Activated naive CD8-positive, alpha-beta T cell (primary cell): ENCODE measurements around the gene PCNX1.
"Not testable (repeated sequence)": the region's sequence is repeated elsewhere in the genome, so short reads cannot be mapped to it uniquely, and the experiment has no call there.

ENCODE experiments used
- H3K27ac Mint-ChIP-seq: one replicate; pipeline ENCODE4 v1.8.0; 2021; ENCODE audit warnings: mixed read lengths
- H3K27me3 Mint-ChIP-seq: one replicate; pipeline ENCODE4 v1.8.0; 2021; ENCODE audit warnings: mixed read lengths
- H3K36me3 Mint-ChIP-seq: one replicate; pipeline ENCODE4 v1.8.0; 2021; ENCODE audit warnings: mixed read lengths
- H3K4me1 Mint-ChIP-seq: one replicate; pipeline ENCODE4 v1.8.0; 2021; ENCODE audit warnings: low read depth, mixed read lengths
- H3K4me3 Mint-ChIP-seq: one replicate; pipeline ENCODE4 v1.8.0; 2021; ENCODE audit warnings: mild to moderate bottlenecking, mixed read lengths
- H3K9me3 Mint-ChIP-seq: one replicate; pipeline ENCODE4 v1.8.0; 2021; ENCODE audit warnings: low read depth, mixed read lengths

PCNX1 gene

GRCh38 chr14:71063351-71063750 is 156.1 kb downstream of the PCNX1 start:
- Mint-ChIP-seq H3K4me3 (no peak overlapping the region), H3K27ac (no peak overlapping the region), H3K36me3 (peaks cover 49% of the 10 kb centered on the region), H3K27me3 (no peaks in the 10 kb centered on the region), H3K9me3 (no peaks in the 10 kb centered on the region), H3K4me1 (peaks cover 12% of the 10 kb centered on the region)

GRCh38 chr14:71064747-71065146 is 157.5 kb downstream of the PCNX1 start:
- not testable (repeated sequence) for H3K4me3 Mint-ChIP-seq, H3K27me3 Mint-ChIP-seq, H3K27ac Mint-ChIP-seq, H3K9me3 Mint-ChIP-seq
- peaks cover 14% of the 10 kb centered on the region for H3K4me1 Mint-ChIP-seq
- peaks cover 48% of the 10 kb centered on the region for H3K36me3 Mint-ChIP-seq

GRCh38 chr14:71070169-71070568 is 162.9 kb downstream of the PCNX1 start:
- Mint-ChIP-seq H3K4me3 (no peak overlapping the region), H3K36me3 (peaks cover 27% of the 10 kb centered on the region), H3K27ac (no peak overlapping the region), H3K27me3 (no peaks in the 10 kb centered on the region), H3K9me3 (no peaks in the 10 kb centered on the region), H3K4me1 (peaks cover 33% of the 10 kb centered on the region)

- no peaks in the 10 kb centered on the region for H3K9me3 Mint-ChIP-seq
- no peak overlapping the region for H3K4me3 Mint-ChIP-seq
- H3K27me3 Mint-ChIP-seq = no peaks in the 10 kb centered on the region
- H3K36me3 Mint-ChIP-seq = peaks cover 25% of the 10 kb centered on the region
- peak overlapping the region; percentile 52 for H3K27ac Mint-ChIP-seq
- peaks cover 31% of the 10 kb centered on the region for H3K4me1 Mint-ChIP-seq
These were observed 163.8 kb downstream of the PCNX1 start for GRCh38 chr14:71071042-71071441.

DNA sequence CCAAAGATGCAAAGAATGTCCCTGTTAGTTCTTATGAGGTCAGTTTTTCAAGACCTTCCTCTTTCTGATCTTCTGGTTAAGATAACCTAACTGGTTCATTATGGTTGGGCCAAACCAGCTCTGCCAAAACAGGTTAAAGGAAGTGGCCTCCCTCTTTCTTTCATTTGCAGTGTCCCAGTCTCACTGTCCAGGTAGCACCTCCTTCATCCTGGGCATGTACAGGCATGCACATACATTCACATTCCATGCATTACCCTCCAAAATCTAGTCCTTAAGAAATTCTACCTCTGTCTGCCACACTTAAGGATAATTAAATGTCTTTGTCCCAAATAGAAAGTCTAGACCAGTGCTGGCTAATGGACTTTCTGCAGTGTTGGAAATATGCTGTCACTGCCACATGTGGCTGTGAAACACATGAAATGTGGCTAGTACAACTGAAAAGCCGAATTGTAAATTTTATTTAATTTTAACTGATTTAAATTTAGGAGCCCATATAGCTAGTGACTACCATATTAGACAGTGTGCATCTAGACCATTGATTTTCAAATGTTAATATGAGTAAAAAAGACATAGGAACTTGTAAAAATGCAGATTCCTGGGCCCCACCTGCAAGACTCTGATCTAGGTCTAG is 169.3 kb downstream of the PCNX1 start:
- Mint-ChIP-seq H3K4me1 (peaks cover 23% of the 10 kb centered on the region), H3K27me3 (no peaks in the 10 kb centered on the region), H3K27ac (no peak overlapping the region), H3K36me3 (peaks cover 39% of the 10 kb centered on the region), H3K4me3 (no peak overlapping the region), H3K9me3 (peaks cover 7% of the 10 kb centered on the region)

GRCh38 chr14:71078500-71078899 is 171.2 kb downstream of the PCNX1 start:
- no peak overlapping the region for H3K27ac Mint-ChIP-seq
- no peaks in the 10 kb centered on the region for H3K27me3 Mint-ChIP-seq
- peaks cover 41% of the 10 kb centered on the region for H3K36me3 Mint-ChIP-seq
- peaks cover 7% of the 10 kb centered on the region for H3K9me3 Mint-ChIP-seq
- no peak overlapping the region for H3K4me3 Mint-ChIP-seq
- H3K4me1 Mint-ChIP-seq = peaks cover 29% of the 10 kb centered on the region

GRCh38 chr14:71086567-71086966 is 179.3 kb downstream of the PCNX1 start:
- Mint-ChIP-seq H3K27me3 (no peaks in the 10 kb centered on the region), H3K4me1 (peaks cover 11% of the 10 kb centered on the region), H3K4me3 (no peak overlapping the region), H3K27ac (peak overlapping the region; percentile 9), H3K36me3 (peaks cover 32% of the 10 kb centered on the region), H3K9me3 (no peaks in the 10 kb centered on the region)

DNA sequence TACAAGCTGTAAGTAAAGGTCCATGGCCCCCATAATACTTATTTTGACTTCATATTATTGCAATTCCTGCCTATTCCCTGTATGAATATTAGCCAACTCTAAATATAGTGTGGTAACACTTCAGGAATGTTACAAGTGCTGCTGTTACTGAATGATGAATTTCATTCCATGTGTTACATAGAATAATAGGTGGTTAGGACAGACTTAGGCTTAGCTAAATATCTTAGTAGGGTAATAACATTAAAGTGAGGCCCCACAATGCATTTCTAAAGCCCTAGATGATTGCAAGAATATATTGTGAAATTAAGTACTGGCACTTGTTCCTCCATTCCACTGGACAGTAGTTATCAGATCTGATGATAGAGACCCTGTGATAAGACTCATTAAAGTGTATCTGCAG is 182.7 kb downstream of the PCNX1 start:
- no peaks in the 10 kb centered on the region for H3K9me3 Mint-ChIP-seq
- H3K27ac Mint-ChIP-seq = no peak overlapping the region
- peaks cover 51% of the 10 kb centered on the region for H3K36me3 Mint-ChIP-seq
- H3K4me3 Mint-ChIP-seq = no peak overlapping the region
- H3K27me3 Mint-ChIP-seq = no peaks in the 10 kb centered on the region
- peaks cover 2% of the 10 kb centered on the region for H3K4me1 Mint-ChIP-seq

DNA sequence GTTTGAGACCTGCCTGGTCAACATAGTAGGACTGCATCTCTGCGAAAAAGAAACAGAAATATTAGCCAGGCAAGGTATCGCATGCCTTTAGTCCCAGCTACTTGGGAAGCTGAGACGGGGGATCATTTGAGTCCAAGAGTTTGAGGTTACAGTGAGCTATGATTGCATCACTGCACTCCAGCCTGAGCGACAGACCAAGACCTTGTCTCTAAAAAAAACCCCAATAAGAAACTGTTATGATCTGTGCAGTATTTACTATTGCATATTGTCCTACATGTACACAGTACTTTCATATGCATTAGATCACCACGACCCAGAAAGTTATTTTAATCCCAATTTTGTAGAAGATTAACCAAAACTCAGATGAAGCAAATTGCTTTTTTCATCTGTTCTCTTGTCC is 187.5 kb downstream of the PCNX1 start:
- no peak overlapping the region for H3K4me3 Mint-ChIP-seq
- H3K27me3 Mint-ChIP-seq = no peaks in the 10 kb centered on the region
- H3K27ac Mint-ChIP-seq = no peak overlapping the region
- peaks cover 57% of the 10 kb centered on the region for H3K36me3 Mint-ChIP-seq
- peaks cover 6% of the 10 kb centered on the region for H3K9me3 Mint-ChIP-seq
- H3K4me1 Mint-ChIP-seq = peaks cover 13% of the 10 kb centered on the region

GRCh38 chr14:71096947-71097346 is 189.7 kb downstream of the PCNX1 start:
- H3K9me3 Mint-ChIP-seq = peaks cover 6% of the 10 kb centered on the region
- H3K4me3 Mint-ChIP-seq = no peak overlapping the region
- H3K27me3 Mint-ChIP-seq = no peaks in the 10 kb centered on the region
- H3K27ac Mint-ChIP-seq = no peak overlapping the region
- H3K4me1 Mint-ChIP-seq = peaks cover 16% of the 10 kb centered on the region
- peaks cover 42% of the 10 kb centered on the region for H3K36me3 Mint-ChIP-seq

- peaks cover 5% of the 10 kb centered on the region for H3K36me3 Mint-ChIP-seq
- no peaks in the 10 kb centered on the region for H3K27me3 Mint-ChIP-seq
- H3K9me3 Mint-ChIP-seq = no peaks in the 10 kb centered on the region
- H3K27ac Mint-ChIP-seq = no peak overlapping the region
- peaks cover 8% of the 10 kb centered on the region for H3K4me1 Mint-ChIP-seq
- no peak overlapping the region for H3K4me3 Mint-ChIP-seq
These were observed 196.6 kb downstream of the PCNX1 start for GRCh38 chr14:71103662-71104484.

GRCh38 chr14:71105177-71105576 is 197.9 kb downstream of the PCNX1 start:
- H3K9me3 Mint-ChIP-seq = no peaks in the 10 kb centered on the region

DNA sequence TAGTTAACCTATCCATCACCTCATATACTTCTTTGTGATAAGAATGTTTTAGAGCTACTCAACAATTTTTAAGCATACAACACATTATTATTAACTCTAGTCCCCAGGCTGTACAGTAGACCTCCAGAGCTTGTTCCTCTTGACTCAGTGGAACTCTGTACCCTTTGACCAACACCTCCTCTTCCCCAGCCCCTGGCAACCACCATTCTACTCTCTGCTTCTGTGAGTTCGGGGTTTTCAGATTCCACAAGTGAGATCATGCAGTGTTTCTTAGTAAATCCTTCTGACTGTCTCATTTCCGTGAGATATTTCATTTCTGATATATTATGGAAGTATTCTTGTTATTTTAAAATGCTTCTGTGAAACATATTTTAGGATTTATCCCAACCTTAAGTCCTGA is 200.7 kb downstream of the PCNX1 start:
- Mint-ChIP-seq H3K36me3 (peaks cover 7% of the 10 kb centered on the region), H3K27me3 (no peaks in the 10 kb centered on the region), H3K4me1 (no peaks in the 10 kb centered on the region), H3K27ac (no peak overlapping the region), H3K4me3 (no peak overlapping the region), H3K9me3 (no peaks in the 10 kb centered on the region)

More at GRCh38 chr14:71105177-71105576, 197.9 kb downstream of the PCNX1 start:
- Mint-ChIP-seq H3K27me3 (no peaks in the 10 kb centered on the region), H3K4me1 (no peaks in the 10 kb centered on the region), H3K36me3 (peaks cover 5% of the 10 kb centered on the region), H3K4me3 (no peak overlapping the region), H3K27ac (no peak overlapping the region)

DNA sequence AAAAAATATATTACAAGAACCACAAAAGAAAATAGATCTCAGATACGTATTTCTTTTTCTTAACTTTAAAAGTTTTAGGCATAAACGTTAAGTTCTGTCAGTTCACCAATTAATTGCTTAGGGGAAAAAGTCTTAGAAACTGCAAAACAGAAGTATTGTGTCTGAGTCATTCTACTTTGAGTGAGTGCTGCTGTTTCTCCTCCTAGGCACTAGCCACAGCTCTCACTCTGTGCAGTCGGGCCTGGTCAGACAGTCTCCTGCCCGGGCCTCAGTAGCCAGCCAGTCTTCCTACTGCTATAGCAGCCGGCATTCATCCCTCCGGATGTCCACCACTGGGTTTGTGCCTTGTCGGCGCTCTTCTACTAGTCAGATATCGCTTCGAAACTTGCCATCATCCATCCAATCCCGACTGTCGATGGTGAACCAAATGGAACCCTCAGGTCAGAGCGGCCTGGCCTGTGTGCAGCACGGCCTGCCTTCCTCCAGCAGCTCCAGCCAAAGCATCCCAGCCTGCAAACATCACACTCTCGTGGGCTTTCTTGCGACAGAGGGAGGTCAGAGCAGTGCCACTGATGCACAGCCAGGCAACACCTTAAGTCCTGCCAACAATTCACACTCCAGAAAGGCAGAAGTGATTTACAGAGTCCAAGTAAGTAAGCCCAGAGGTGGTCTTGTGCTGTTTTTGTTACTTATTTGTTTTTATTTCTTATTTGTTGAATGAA is 201.3 kb downstream of the PCNX1 start:
- peaks cover 7% of the 10 kb centered on the region for H3K36me3 Mint-ChIP-seq
- peak overlapping the region; percentile 41 for H3K27ac Mint-ChIP-seq
- H3K9me3 Mint-ChIP-seq = no peaks in the 10 kb centered on the region

GRCh38 chr14:71113376-71113775 is 206.1 kb downstream of the PCNX1 start:
- Mint-ChIP-seq H3K27me3 (no peaks in the 10 kb centered on the region), H3K27ac (no peak overlapping the region), H3K36me3 (peaks cover 5% of the 10 kb centered on the region), H3K4me1 (peaks cover 1% of the 10 kb centered on the region), H3K9me3 (no peaks in the 10 kb centered on the region), H3K4me3 (no peak overlapping the region)

More for the DNA sequence above, 201.3 kb downstream of the PCNX1 start:
- Mint-ChIP-seq H3K4me3 (no peak overlapping the region), H3K4me1 (no peaks in the 10 kb centered on the region), H3K27me3 (no peaks in the 10 kb centered on the region)
